LNCaP clone FGC (cell line): ENCODE results near the gene SV2C.

Experiments
- DNase-seq: peaks from one replicate; pipeline ENCODE4 v3.0.0-alpha.2; 2011; ENCODE audit warnings: low read depth
- H3K4me3 ChIP-seq: 2 replicates; pipeline ENCODE4 v1.5.1; 2011; ENCODE audit warnings: mild to moderate bottlenecking, low read depth, low read length, control low read depth
- CTCF ChIP-seq: IDR thresholded peaks from 2 replicates; pipeline ENCODE4 v1.5.1; 2012; ENCODE audit warnings: mild to moderate bottlenecking; ENCODE audit not compliant: control insufficient read depth, insufficient read depth; ENCODE audit errors: extremely low read depth

Gene SV2C

GRCh38 chr5:76145945-76146344 lies 62.8 kb downstream of the SV2C start:
- H3K4me3 ChIP-seq: no peak overlapping the region
- DNase-seq: no peak

GRCh38 chr5:76149636-76150035 lies 66.5 kb downstream of the SV2C start:
- no peak for DNase-seq
- TF ChIP-seq CTCF: no peak
- no peak overlapping the region for H3K4me3 ChIP-seq

More at GRCh38 chr5:76145945-76146344, 62.8 kb downstream of the SV2C start:
- peak; percentile 36 for TF ChIP-seq CTCF

DNA sequence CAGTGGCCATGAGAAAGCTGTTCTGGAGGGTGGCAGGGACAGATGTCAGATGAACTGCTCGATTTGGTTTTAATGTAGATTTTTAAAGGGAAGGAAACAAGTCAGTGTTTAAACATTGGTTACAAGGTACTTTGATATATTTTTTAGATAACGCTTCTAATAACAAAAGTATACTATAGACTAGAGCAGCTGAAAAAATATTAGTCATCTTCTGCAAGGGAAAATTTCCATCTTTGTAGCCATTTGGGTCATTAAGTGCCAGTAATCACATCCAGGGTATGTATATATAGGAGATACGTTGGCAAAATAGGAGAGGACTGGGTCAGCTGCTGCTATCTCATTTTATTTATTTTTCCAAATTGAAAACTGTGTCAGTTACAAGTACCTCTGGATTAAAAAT lies 69.0 kb downstream of the SV2C start:
- TF ChIP-seq CTCF: no peak
- DNase-seq: no peak
- H3K4me3 ChIP-seq: no peak overlapping the region

DNA sequence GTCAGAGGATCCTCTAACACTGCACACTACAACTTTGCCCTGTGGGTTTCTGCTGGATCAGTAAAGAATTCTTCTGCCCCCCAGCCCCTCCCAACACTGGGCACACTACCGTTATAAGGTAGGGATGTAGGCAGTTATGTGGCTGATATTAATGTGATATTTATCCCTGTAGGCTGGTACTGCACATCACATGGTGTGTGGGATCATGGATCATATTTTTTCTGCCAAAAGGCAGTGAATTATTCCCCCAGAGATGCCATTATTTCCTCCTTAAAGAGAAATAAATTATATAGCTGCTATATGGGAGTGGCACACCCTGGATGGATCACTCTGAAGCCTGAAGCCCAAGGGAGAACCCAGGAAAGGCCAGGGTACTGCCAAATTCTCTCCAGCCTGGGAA lies 69.5 kb downstream of the SV2C start:
- no peak for DNase-seq
- TF ChIP-seq CTCF: no peak
- H3K4me3 ChIP-seq: no peak overlapping the region

- TF ChIP-seq CTCF: no peak
- no peak for DNase-seq
- no peak overlapping the region for H3K4me3 ChIP-seq
Measured at GRCh38 chr5:76153271-76153670, 70.1 kb downstream of the SV2C start.

GRCh38 chr5:76154009-76154690 lies 71.0 kb downstream of the SV2C start:
- no peak for DNase-seq
- no peak overlapping the region for H3K4me3 ChIP-seq
- no peak for TF ChIP-seq CTCF

- DNase-seq: no peak
- H3K4me3 ChIP-seq: no peak overlapping the region
- TF ChIP-seq CTCF: no peak
Measured at GRCh38 chr5:76155536-76155935, 72.4 kb downstream of the SV2C start.
